ENCODE results near the gene RDH11.

- TF ChIP-seq PBX3 (IDR thresholded peaks at IDR 0.05) (no peak), CTCF (IDR thresholded peaks at IDR 0.05) (no peak), MAX (IDR thresholded peaks at IDR 0.05; ENCODE audit: low read depth) (no peak), NFIC (IDR thresholded peaks at IDR 0.05; ENCODE audit: borderline replicate concordance) (no peak), FOXM1 (IDR thresholded peaks at IDR 0.05; ENCODE audit: low read depth) (no peak), TAF1 (IDR thresholded peaks at IDR 0.05; ENCODE audit: borderline replicate concordance, low read depth, low read length) (no peak), RAD21 (IDR thresholded peaks at IDR 0.05; ENCODE audit: low read length) (no peak), USF1 (IDR thresholded peaks at IDR 0.05; ENCODE audit: borderline replicate concordance, low read depth) (no peak), REST (IDR thresholded peaks at IDR 0.05; ENCODE audit: low read depth, low read length) (no peak), GABPA (IDR thresholded peaks at IDR 0.05; ENCODE audit: low read depth) (no peak), USF2 (IDR thresholded peaks at IDR 0.05; ENCODE audit: borderline replicate concordance, low read depth, low read length) (no peak), ZBTB33 (IDR thresholded peaks at IDR 0.05; ENCODE audit: borderline replicate concordance, low read depth) (no peak)
Measured at GRCh38 chr14:67663633-67664032, 31.9 kb downstream of the RDH11 start.

Measured in SK-N-SH (cell line).